ENCODE measurements around the gene AMDHD1.
"Not testable (repeated sequence)": the region's sequence is repeated elsewhere in the genome, so short reads cannot be mapped to it uniquely, and the experiment has no call there.

- not testable (repeated sequence) for TF ChIP-seq POLR2A (IDR thresholded peaks at IDR 0.05; ENCODE audit: low read depth, low read length); CTCF (IDR thresholded peaks at IDR 0.05; ENCODE audit: extremely low read depth in 1 of 2, insufficient read depth in 1 of 2, low read depth in 1 of 2, low read length in 2 of 2); EZH2 (IDR thresholded peaks at IDR 0.05; ENCODE audit: borderline replicate concordance, low read depth, low read length, severe bottlenecking); POLR2AphosphoS5 (IDR thresholded peaks at IDR 0.05; ENCODE audit: insufficient read depth, low read depth, low read length)
Observed at GRCh38 chr12:95969116-95969515, 26.0 kb downstream of the AMDHD1 start.
